ENCODE results near the gene MAD2L1BP.
"Not testable (repeated sequence)": the region's sequence is repeated elsewhere in the genome, so short reads cannot be mapped to it uniquely, and the experiment has no call there.

MAD2L1BP gene

GRCh38 chr6:43635387-43636307, at the start of gene MAD2L1BP:
Gene MAD2L1BP (plus strand): TSS chr6:43635840. CDS start chr6:43635876, 36 bp downstream.
- no peak for DNase-seq (ENCODE audit: extremely low read depth, low read depth)
- peak within 1 kb of the TSS; percentile 69 for H3K4me3 ChIP-seq (replicated peaks; ENCODE audit: low read depth, low read length)
- no peak for TF ChIP-seq CTCF (IDR thresholded peaks at IDR 0.05; ENCODE audit: low read depth, low read length, missing control alignments)

- H3K4me3 ChIP-seq (replicated peaks; ENCODE audit: low read depth, low read length) = no peak overlapping the region
- TF ChIP-seq CTCF (IDR thresholded peaks at IDR 0.05; ENCODE audit: low read depth, low read length, missing control alignments) = no peak
- DNase-seq (ENCODE audit: extremely low read depth, low read depth) = no peak
Measured at GRCh38 chr6:43588194-43588593, 47.4 kb upstream of the MAD2L1BP start.

GRCh38 chr6:43589564-43589963, 46.1 kb upstream of the MAD2L1BP start:
- not testable (repeated sequence) for DNase-seq (ENCODE audit: extremely low read depth, low read depth); H3K4me3 ChIP-seq (replicated peaks; ENCODE audit: low read depth, low read length)

- no peak for DNase-seq (ENCODE audit: extremely low read depth, low read depth)
- no peak for TF ChIP-seq CTCF (IDR thresholded peaks at IDR 0.05; ENCODE audit: low read depth, low read length, missing control alignments)
- no peak overlapping the region for H3K4me3 ChIP-seq (replicated peaks; ENCODE audit: low read depth, low read length)
Measured at GRCh38 chr6:43593938-43594337, 41.7 kb upstream of the MAD2L1BP start.

- TF ChIP-seq CTCF (IDR thresholded peaks at IDR 0.05; ENCODE audit: low read depth, low read length, missing control alignments) = no peak
- DNase-seq (ENCODE audit: extremely low read depth, low read depth) = no peak
- no peak overlapping the region for H3K4me3 ChIP-seq (replicated peaks; ENCODE audit: low read depth, low read length)
Measured at GRCh38 chr6:43600595-43600994, 35.0 kb upstream of the MAD2L1BP start.

- no peak for TF ChIP-seq CTCF (IDR thresholded peaks at IDR 0.05; ENCODE audit: low read depth, low read length, missing control alignments)
- DNase-seq (ENCODE audit: extremely low read depth, low read depth) = no peak
Measured at GRCh38 chr6:43604174-43604573, 31.5 kb upstream of the MAD2L1BP start.

GRCh38 chr6:43606019-43606418, 29.6 kb upstream of the MAD2L1BP start:
- no peak for DNase-seq (ENCODE audit: extremely low read depth, low read depth)

More at GRCh38 chr6:43604174-43604573, 31.5 kb upstream of the MAD2L1BP start:
- no peak overlapping the region for H3K4me3 ChIP-seq (replicated peaks; ENCODE audit: low read depth, low read length)

More at GRCh38 chr6:43606019-43606418, 29.6 kb upstream of the MAD2L1BP start:
- H3K4me3 ChIP-seq (replicated peaks; ENCODE audit: low read depth, low read length) = no peak overlapping the region
- no peak for TF ChIP-seq CTCF (IDR thresholded peaks at IDR 0.05; ENCODE audit: low read depth, low read length, missing control alignments)
